Mesenchymal stem cell (in vitro differentiated cells and primary cell): ENCODE data around the gene ID1.
A peak's percentile ranks its signal among the peaks of the same experiment; 100 is the strongest.

Source experiments
- DNase-seq: peaks from one replicate; pipeline ENCODE4 v3.0.0-alpha.2; 2013
- H2AFZ ChIP-seq: one replicate; pipeline ENCODE4 v1.6.1; 2013; ENCODE audit warnings: low read depth, mild to moderate bottlenecking, control low read depth, inconsistent platforms, low read length, moderate library complexity
- H2AK5ac ChIP-seq: 2 replicates; pipeline ENCODE4 v1.6.1; 2013; ENCODE audit warnings: low read length, moderate library complexity, mild to moderate bottlenecking, inconsistent platforms; ENCODE audit not compliant: severe bottlenecking
- H2BK120ac ChIP-seq: one replicate; pipeline ENCODE4 v1.6.1; 2013; ENCODE audit warnings: low read depth, mild to moderate bottlenecking, inconsistent platforms, low read length, moderate library complexity
- H2BK12ac ChIP-seq, 2 experiments: one replicate each; pipeline ENCODE4 v1.6.1; 2013; ENCODE audit warnings: inconsistent platforms in 2 of 2, low read length in 2 of 2, mild to moderate bottlenecking in 2 of 2, moderate library complexity in 2 of 2, control low read depth in 1 of 2
- H2BK15ac ChIP-seq: one replicate; pipeline ENCODE4 v1.6.1; 2013; ENCODE audit warnings: mild to moderate bottlenecking, low read depth, inconsistent platforms; ENCODE audit not compliant: poor library complexity, severe bottlenecking
- H2BK5ac ChIP-seq: 2 replicates; pipeline ENCODE4 v1.6.1; 2013; ENCODE audit warnings: low read depth, mild to moderate bottlenecking, low read length, control low read depth, inconsistent platforms; ENCODE audit not compliant: poor library complexity, severe bottlenecking
- H3K14ac ChIP-seq, 2 experiments: one replicate each; pipeline ENCODE4 v1.6.1; 2013; ENCODE audit warnings: inconsistent platforms in 2 of 2, low read length in 2 of 2, control low read depth in 1 of 2, mild to moderate bottlenecking in 1 of 2, moderate library complexity in 1 of 2
- H3K18ac ChIP-seq, 2 experiments: one replicate each; pipeline ENCODE4 v1.6.1; 2013; ENCODE audit warnings: inconsistent platforms in 2 of 2, low read length in 2 of 2, control low read depth in 1 of 2, low read depth in 1 of 2, mild to moderate bottlenecking in 1 of 2
- H3K23ac ChIP-seq, 2 experiments: one replicate each; pipeline ENCODE4 v1.6.1; 2013; ENCODE audit warnings: inconsistent platforms in 2 of 2, low read length in 2 of 2, mild to moderate bottlenecking in 2 of 2, moderate library complexity in 2 of 2, control low read depth in 1 of 2
- H3K27ac ChIP-seq: 2 replicates; pipeline ENCODE4 v1.5.1; 2013; ENCODE audit warnings: mild to moderate bottlenecking, moderate library complexity, low read length, control low read depth, inconsistent platforms; ENCODE audit not compliant: poor library complexity, severe bottlenecking
- H3K27me3 ChIP-seq, 2 experiments: 2 replicates each; pipeline versions ENCODE4 v1.6.1 to v1.7.0; 2013; ENCODE audit warnings: low read length in 2 of 2, mild to moderate bottlenecking in 2 of 2, moderate library complexity in 2 of 2, control low read depth in 1 of 2, inconsistent platforms in 1 of 2; ENCODE audit not compliant: control insufficient read depth in 1 of 2, insufficient read depth in 1 of 2
- H3K36me3 ChIP-seq, 2 experiments: 2 replicates each; pipeline versions ENCODE4 v1.6.1 to v1.7.0; 2013; ENCODE audit warnings: low read length in 2 of 2, control low read depth in 1 of 2, inconsistent platforms in 1 of 2, low read depth in 1 of 2, mild to moderate bottlenecking in 1 of 2; ENCODE audit not compliant: insufficient read depth in 2 of 2, control insufficient read depth in 1 of 2
- H3K4ac ChIP-seq, 2 experiments: one replicate each; pipeline ENCODE4 v1.6.1; 2013; ENCODE audit warnings: inconsistent platforms in 2 of 2, low read length in 2 of 2, mild to moderate bottlenecking in 2 of 2, moderate library complexity in 2 of 2, control low read depth in 1 of 2, low read depth in 1 of 2
- H3K4me1 ChIP-seq: 2 replicates; pipeline ENCODE4 v1.6.1; 2013; ENCODE audit warnings: low read depth, low read length, control low read depth; ENCODE audit not compliant: control insufficient read depth, insufficient read depth
- H3K4me2 ChIP-seq: 2 replicates; pipeline ENCODE4 v1.6.1; 2013; ENCODE audit warnings: low read length, mild to moderate bottlenecking, inconsistent platforms; ENCODE audit not compliant: poor library complexity, severe bottlenecking
- H3K4me3 ChIP-seq, 2 experiments: 2 replicates each; pipeline versions ENCODE4 v1.5.1 to v1.7.0; 2013; ENCODE audit warnings: low read length in 2 of 2, mild to moderate bottlenecking in 2 of 2, control low read depth in 1 of 2, low read depth in 1 of 2; ENCODE audit not compliant: insufficient read depth in 1 of 2
- H3K79me1 ChIP-seq: replicated peaks from 2 replicates; pipeline ENCODE4 v1.6.1; 2013; ENCODE audit warnings: mild to moderate bottlenecking, control low read depth, low read length, inconsistent platforms; ENCODE audit not compliant: poor library complexity, severe bottlenecking
- H3K9ac ChIP-seq: 2 replicates; pipeline ENCODE4 v1.7.0; 2013; ENCODE audit warnings: mild to moderate bottlenecking, low read length, moderate library complexity
- H3K9me3 ChIP-seq: 2 replicates; pipeline ENCODE4 v1.7.0; 2013; ENCODE audit warnings: mild to moderate bottlenecking, low read length; ENCODE audit not compliant: control insufficient read depth
- H4K8ac ChIP-seq: one replicate; pipeline ENCODE4 v1.6.1; 2013; ENCODE audit warnings: inconsistent platforms, mild to moderate bottlenecking, low read length, moderate library complexity
- H4K91ac ChIP-seq: one replicate; pipeline ENCODE4 v1.6.1; 2013; ENCODE audit warnings: mild to moderate bottlenecking, low read length, inconsistent platforms
- WGBS: methylation state at CpG from one replicate; pipeline ENCODE4 v1.1.7; 2013; ENCODE audit warnings: mixed read lengths; 5-methylcytosine and 5-hydroxymethylcytosine counted together

The ID1 gene

GRCh38 chr20:31630187-31630790, 25.2 kb downstream of the ID1 start:
- Histone ChIP-seq H2BK5ac (no peak overlapping the region), H3K23ac (no peak overlapping the region), H4K91ac (no peak overlapping the region), H2BK12ac (no peak overlapping the region), H3K4me2 (no peak overlapping the region), H3K4ac (no peak overlapping the region), H3K27me3 (no peaks in the 10 kb centered on the region), H3K4me3 (no peak overlapping the region), H2AK5ac (no peak overlapping the region), H2BK15ac (no peak overlapping the region), H3K79me1 (no peaks in the 10 kb centered on the region), H3K14ac (no peak overlapping the region), H3K9ac (no peak overlapping the region), H3K4me1 (peaks cover 3% of the 10 kb centered on the region), H3K36me3 (no peaks in the 10 kb centered on the region), H4K8ac (no peak overlapping the region), H2BK120ac (no peak overlapping the region), H3K9me3 (no peaks in the 10 kb centered on the region), H2AFZ (no peak overlapping the region), H3K27ac (no peak overlapping the region), H3K18ac (no peak overlapping the region)
- WGBS: 85% methylated on average over 2 of the region's 2 CpGs
- DNase-seq: no peak

GRCh38 chr20:31632548-31633338, 27.7 kb downstream of the ID1 start:
- Histone ChIP-seq H2BK5ac (no peak overlapping the region), H3K14ac (no peak overlapping the region), H3K4ac (no peak overlapping the region), H3K4me1 (peaks cover 3% of the 10 kb centered on the region), H2AK5ac (no peak overlapping the region), H3K18ac (no peak overlapping the region), H2AFZ (no peak overlapping the region), H2BK120ac (no peak overlapping the region), H3K4me2 (no peak overlapping the region), H3K27ac (no peak overlapping the region), H2BK12ac (no peak overlapping the region), H3K4me3 (no peak overlapping the region), H3K23ac (no peak overlapping the region), H3K36me3 (peaks cover 0 to 1% of the 10 kb centered on the region in 2 experiments), H3K9ac (no peak overlapping the region), H3K27me3 (peaks cover 0 to 6% of the 10 kb centered on the region in 2 experiments), H4K91ac (no peak overlapping the region), H3K9me3 (no peaks in the 10 kb centered on the region), H3K79me1 (no peaks in the 10 kb centered on the region), H4K8ac (no peak overlapping the region), H2BK15ac (no peak overlapping the region)
- DNase-seq: no peak
- 93% methylated on average over 40 of the region's 40 CpGs for WGBS

GRCh38 chr20:31633339-31633914, 28.3 kb downstream of the ID1 start:
- Histone ChIP-seq H3K4ac (no peak overlapping the region), H2BK12ac (no peak overlapping the region), H3K4me2 (no peak overlapping the region), H2BK120ac (no peak overlapping the region), H4K91ac (no peak overlapping the region), H2BK5ac (no peak overlapping the region), H3K27ac (no peak overlapping the region), H3K4me1 (peaks cover 3% of the 10 kb centered on the region), H2BK15ac (no peak overlapping the region), H3K4me3 (no peak overlapping the region), H3K27me3 (peaks cover 0 to 12% of the 10 kb centered on the region in 2 experiments), H3K18ac (no peak overlapping the region), H3K79me1 (no peaks in the 10 kb centered on the region), H3K14ac (no peak overlapping the region), H2AK5ac (no peak overlapping the region), H3K9me3 (no peaks in the 10 kb centered on the region), H3K23ac (no peak overlapping the region), H3K36me3 (peaks cover 0 to 3% of the 10 kb centered on the region in 2 experiments), H4K8ac (no peak overlapping the region), H3K9ac (no peak overlapping the region), H2AFZ (no peak overlapping the region)
- WGBS: 87% methylated on average over 14 of the region's 14 CpGs
- no peak for DNase-seq

- H3K79me1 ChIP-seq: no peaks in the 10 kb centered on the region
- peak within 1 kb of the TSS; percentile 40 for H4K91ac ChIP-seq
- WGBS: 42% methylated on average over 31 of the region's 34 CpGs
- H2AFZ ChIP-seq: no peak within 1 kb of the TSS
- no peak within 1 kb of the TSS for H3K9ac ChIP-seq
- H2BK12ac ChIP-seq: peak within 1 kb of the TSS in 1 of 2 experiments; percentile 7
- no peaks in the 10 kb centered on the region for H3K9me3 ChIP-seq
- no peak within 1 kb of the TSS for H2BK5ac ChIP-seq
- peak within 1 kb of the TSS; percentile 12 for H2BK15ac ChIP-seq
- no peak within 1 kb of the TSS for H2AK5ac ChIP-seq
- no peak within 1 kb of the TSS for H3K14ac ChIP-seq
- H4K8ac ChIP-seq: no peak within 1 kb of the TSS
- H3K27me3 ChIP-seq: peaks cover 13 to 30% of the 10 kb centered on the region in 2 experiments
- H3K4me1 ChIP-seq: no peaks in the 10 kb centered on the region
- no peak within 1 kb of the TSS for H3K4me3 ChIP-seq
- H3K4ac ChIP-seq: no peak within 1 kb of the TSS
- no peak for DNase-seq
- H3K4me2 ChIP-seq: no peak within 1 kb of the TSS
- H3K23ac ChIP-seq: no peak within 1 kb of the TSS
- H2BK120ac ChIP-seq: no peak within 1 kb of the TSS
- H3K18ac ChIP-seq: no peak within 1 kb of the TSS
- H3K36me3 ChIP-seq: peaks cover 0 to 3% of the 10 kb centered on the region in 2 experiments
- no peak within 1 kb of the TSS for H3K27ac ChIP-seq
These were observed 32.6 kb downstream of the ID1 start, which contains the start of gene COX4I2 for GRCh38 chr20:31637660-31638059. TSS of gene COX4I2 (plus strand) at chr20:31637912. CDS start at chr20:31639018, 1,106 bp downstream.
